Stimulated activated naive CD4-positive, alpha-beta T cell (primary cell): ENCODE measurements around the gene FNDC3B.
A peak's percentile ranks its signal among the peaks of the same experiment; 100 is the strongest.
"Not testable (repeated sequence)": the region's sequence is repeated elsewhere in the genome, so short reads cannot be mapped to it uniquely, and the experiment has no call there.

ENCODE experiments used
- DNase-seq, 6 experiments: peaks; one replicate each; lab custom pipeline; 2025; lab: John Stamatoyannopoulos, UW

FNDC3B gene

GRCh38 chr3:172031996-172032395 is 7.4 kb upstream of the FNDC3B start:
- no peak for DNase-seq

GRCh38 chr3:172033396-172033795 is 6.0 kb upstream of the FNDC3B start:
- no peak for DNase-seq

- peak in 2 of 6 experiments; percentile 40 to 48 for DNase-seq
Measured at GRCh38 chr3:172034786-172035685, 4.3 kb upstream of the FNDC3B start.

GRCh38 chr3:172036541-172037215 is 2.7 kb upstream of the FNDC3B start:
- DNase-seq, result no peak

GRCh38 chr3:172038798-172039435 is 461 bp upstream of the FNDC3B start:
- DNase-seq, result no peak

- peak in 5 of 6 experiments; percentile 20 to 44 (median 23) for DNase-seq
Measured at GRCh38 chr3:172040078-172040980, 951 bp downstream of the FNDC3B start.

GRCh38 chr3:172040981-172041963 is 1.9 kb downstream of the FNDC3B start:
- DNase-seq, result no peak

GRCh38 chr3:172042136-172042662 is 2.8 kb downstream of the FNDC3B start:
- no peak for DNase-seq

- not testable (repeated sequence) for DNase-seq
Measured at GRCh38 chr3:172042663-172043179, 3.3 kb downstream of the FNDC3B start.

- DNase-seq, result no peak
Measured at GRCh38 chr3:172043233-172043632, 3.9 kb downstream of the FNDC3B start.

- DNase-seq, result no peak
Measured at GRCh38 chr3:172043766-172044165, 4.4 kb downstream of the FNDC3B start.

GRCh38 chr3:172044833-172045585 is 5.6 kb downstream of the FNDC3B start:
- DNase-seq, result no peak

- no peak for DNase-seq
Measured at GRCh38 chr3:172046268-172046915, 7.0 kb downstream of the FNDC3B start.

- DNase-seq, result no peak
Measured at GRCh38 chr3:172047567-172048115, 8.3 kb downstream of the FNDC3B start.

GRCh38 chr3:172048599-172048998 is 9.2 kb downstream of the FNDC3B start:
- no peak for DNase-seq

GRCh38 chr3:172051310-172051956 is 12.1 kb downstream of the FNDC3B start:
- DNase-seq, result no peak

GRCh38 chr3:172051957-172052354 is 12.6 kb downstream of the FNDC3B start:
- DNase-seq, result no peak

GRCh38 chr3:172052405-172052804 is 13.0 kb downstream of the FNDC3B start:
- DNase-seq, result no peak
